Right cardiac atrium (tissue), 5 donors: ENCODE results near the gene TACC2. TPM values are rescaled to one million over a fixed set of nuclear protein-coding genes. Genes with fewer than 3 reads are reported as not detected.
"Not testable (repeated sequence)": the region's sequence is repeated elsewhere in the genome, so short reads cannot be mapped to it uniquely, and the experiment has no call there.

Experiments used
- ATAC-seq, 2 donors: fragments of 200-7000 bp; cut with Tn5 transposase; one replicate each; pipeline versions ENCODE4 v1.8.0 to v1.9.1; 2020; ENCODE audit warnings: moderate library complexity in 2 of 2, mild to moderate bottlenecking in 1 of 2
- DNase-seq, 3 donors: peaks; one replicate each; pipeline ENCODE4 v3.0.0-alpha.2; 2020
- H3K27ac ChIP-seq: one replicate; pipeline ENCODE4 v1.5.1; 2013; ENCODE audit warnings: mild to moderate bottlenecking, low read length, control low read depth, moderate library complexity
- H3K27me3 ChIP-seq: one replicate; pipeline ENCODE4 v1.6.1; 2013; ENCODE audit not compliant: control insufficient read depth, insufficient read depth
- H3K4me1 ChIP-seq: one replicate; pipeline ENCODE4 v1.6.1; 2013; ENCODE audit warnings: low read length; ENCODE audit not compliant: control insufficient read depth, insufficient read depth
- H3K4me3 ChIP-seq: one replicate; pipeline ENCODE4 v1.5.1; 2013; ENCODE audit warnings: low read length, control low read depth
- H3K9me3 ChIP-seq: one replicate; pipeline ENCODE4 v1.6.1; 2013; ENCODE audit warnings: low read length; ENCODE audit not compliant: control insufficient read depth
- WGBS: extraction: QIAGEN DNeasy Blood & Tissue Kit; methylation state at CpG from one replicate; pipeline ENCODE4 v1.1.7; 2013; 5-methylcytosine and 5-hydroxymethylcytosine counted together
- intact Hi-C, 4 donors: fragments of 100-400 bp; cut with DNase I; formaldehyde crosslinking; loops; one replicate each; pipeline versions ENCODE4 v1.11.0 to v1.14.0; 2022 to 2023
- polyA plus RNA-seq: library from polyadenylated mRNA; stranded (reverse); fragments of 200-250 nt; gene quantifications from one replicate; pipeline ENCODE4 v1.2.3, GENCODE V29; 2013
- total RNA-seq, 4 donors: library from RNA; stranded (reverse); fragmentation: NEBNext Ultra II Directional; extraction: Animal tissue kit (Norgen Biotek cat#: 25700); gene quantifications; one replicate each; pipeline ENCODE4 v1.2.1, GENCODE V29; 2021
- donor health status: healthy with polysubstance abuse.
- donor health status: DM: no; HTN: yes; CAD: no.
- donor health status: DM: no; HTN: no; CAD: no.
- donor health status: DM: no; HTN: yes; CAD: no; lungs with severe emphysema.
- donor health status: DM: yes; HTN: yes; CAD: no.

Gene TACC2
- total and polyA plus RNA-seq, 5 donors = 234 to 370 (median 298) TPM

GRCh38 chr10:122083478-122084025 lies 94.6 kb downstream of the TACC2 start:
- Histone ChIP-seq H3K4me3 (no peak overlapping the region), H3K27me3 (no peaks in the 10 kb centered on the region), H3K9me3 (no peaks in the 10 kb centered on the region), H3K27ac (peak overlapping the region; percentile 25), H3K4me1 (peaks cover 10% of the 10 kb centered on the region)
- WGBS = 62% methylated on average over 9 of the region's 9 CpGs
- peak; percentile 39 to 89 (median 68) for DNase-seq
- ATAC-seq = peak; percentile 28 to 49
- intact Hi-C loops = no loop called here

- Histone ChIP-seq H3K9me3 (no peaks in the 10 kb centered on the region), H3K27me3 (no peaks in the 10 kb centered on the region), H3K4me1 (peaks cover 5% of the 10 kb centered on the region), H3K27ac (no peak overlapping the region), H3K4me3 (no peak overlapping the region)
- intact Hi-C loops = no loop called here
- 64% methylated on average over 15 of the region's 15 CpGs for WGBS
- ATAC-seq (no peak), DNase-seq (peak in 1 of 3 donors; percentile 22)
Observed at GRCh38 chr10:122084286-122085041, 95.5 kb downstream of the TACC2 start.

GRCh38 chr10:122085423-122085911 lies 96.5 kb downstream of the TACC2 start:
- Histone ChIP-seq H3K9me3 (no peaks in the 10 kb centered on the region), H3K4me1 (peaks cover 3% of the 10 kb centered on the region), H3K4me3 (no peak overlapping the region), H3K27me3 (no peaks in the 10 kb centered on the region), H3K27ac (no peak overlapping the region)
- DNase-seq (no peak), ATAC-seq (no peak)
- intact Hi-C loops = no loop called here
- 77% methylated on average over 8 of the region's 8 CpGs for WGBS

GRCh38 chr10:122086416-122087240 lies 97.7 kb downstream of the TACC2 start:
- DNase-seq = no peak
- H3K27ac ChIP-seq = no peak overlapping the region
- H3K9me3 ChIP-seq = no peaks in the 10 kb centered on the region
- ATAC-seq = no peak
- H3K4me3 ChIP-seq = no peak overlapping the region
- 94% methylated on average over 9 of the region's 9 CpGs for WGBS
- H3K4me1 ChIP-seq = peaks cover 3% of the 10 kb centered on the region
- intact Hi-C loops = no loop called here
- H3K27me3 ChIP-seq = no peaks in the 10 kb centered on the region

GRCh38 chr10:122087436-122087835 lies 98.5 kb downstream of the TACC2 start:
- intact Hi-C loops = no loop called here
- WGBS = 79% methylated on average over 9 of the region's 9 CpGs
- no peaks in the 10 kb centered on the region for H3K27me3 ChIP-seq
- DNase-seq = no peak
- ATAC-seq = no peak
- H3K4me3 ChIP-seq = no peak overlapping the region
- H3K4me1 ChIP-seq = peaks cover 3% of the 10 kb centered on the region
- H3K9me3 ChIP-seq = no peaks in the 10 kb centered on the region
- H3K27ac ChIP-seq = no peak overlapping the region

- no peaks in the 10 kb centered on the region for H3K9me3 ChIP-seq
- no peak for DNase-seq
- WGBS = 65% methylated on average over 9 of the region's 9 CpGs
- no peaks in the 10 kb centered on the region for H3K4me1 ChIP-seq
- no peak for ATAC-seq
- no peak overlapping the region for H3K27ac ChIP-seq
- intact Hi-C loops = no loop called here
- no peaks in the 10 kb centered on the region for H3K27me3 ChIP-seq
- no peak overlapping the region for H3K4me3 ChIP-seq
Observed at GRCh38 chr10:122089311-122090017, 100.5 kb downstream of the TACC2 start.

GRCh38 chr10:122091722-122092121 lies 102.8 kb downstream of the TACC2 start:
- intact Hi-C loops = no loop called here
- no peak overlapping the region for H3K27ac ChIP-seq

GRCh38 chr10:122093076-122093475 lies 104.1 kb downstream of the TACC2 start:
- no peak for ATAC-seq
- DNase-seq = no peak
- H3K4me3 ChIP-seq = no peak overlapping the region
- H3K4me1 ChIP-seq = no peaks in the 10 kb centered on the region
- no peaks in the 10 kb centered on the region for H3K27me3 ChIP-seq
- intact Hi-C loops = no loop called here
- no peak overlapping the region for H3K27ac ChIP-seq
- H3K9me3 ChIP-seq = no peaks in the 10 kb centered on the region
- 61% methylated on average over 3 of the region's 3 CpGs for WGBS

More at GRCh38 chr10:122091722-122092121, 102.8 kb downstream of the TACC2 start:
- Histone ChIP-seq H3K4me3 (no peak overlapping the region), H3K4me1 (no peaks in the 10 kb centered on the region), H3K27me3 (no peaks in the 10 kb centered on the region), H3K9me3 (no peaks in the 10 kb centered on the region)
- DNase-seq (no peak), ATAC-seq (no peak)
- 96% methylated on average over 6 of the region's 6 CpGs for WGBS

- H3K9me3 ChIP-seq, intact Hi-C loops, H3K27ac ChIP-seq, H3K4me1 ChIP-seq, H3K27me3 ChIP-seq, DNase-seq, H3K4me3 ChIP-seq, ATAC-seq: not testable (repeated sequence)
- 68% methylated on average over 11 of the region's 11 CpGs for WGBS
Observed at GRCh38 chr10:122096181-122096580, 107.2 kb downstream of the TACC2 start.

GRCh38 chr10:122096705-122097104 lies 107.7 kb downstream of the TACC2 start:
- Histone ChIP-seq H3K27ac (no peak overlapping the region), H3K4me3 (no peak overlapping the region), H3K4me1 (peaks cover 9% of the 10 kb centered on the region), H3K9me3 (no peaks in the 10 kb centered on the region), H3K27me3 (no peaks in the 10 kb centered on the region)
- 89% methylated on average over 3 of the region's 3 CpGs for WGBS
- no peak for ATAC-seq
- no peak for DNase-seq
- intact Hi-C loops = no loop called here
